SU-DHL-6 (cell line): Measurements from ENCODE around the gene ALKBH7.

ENCODE experiments used
- H2AFZ ChIP-seq: fragments of 200-600 bp; sonication (generic); 2 replicates; pipeline ENCODE4 v1.6.1; 2014; ENCODE audit warnings: low read depth, mild to moderate bottlenecking, moderate library complexity, mixed read lengths, antibody characterized with exemption, low read length; ENCODE audit not compliant: severe bottlenecking
- H3F3A ChIP-seq: fragments of 200-600 bp; shearing (Covaris generic); 2 replicates; pipeline ENCODE4 v1.6.0; 2016; ENCODE audit warnings: antibody characterized with exemption, mild to moderate bottlenecking; ENCODE audit not compliant: insufficient read depth
- H3K27ac ChIP-seq: fragments of 200-600 bp; sonication (generic); 2 replicates; pipeline ENCODE4 v1.5.1; 2016; ENCODE audit warnings: low read depth, mild to moderate bottlenecking, low read length, moderate library complexity, mixed read lengths
- H3K27me3 ChIP-seq: fragments of 200-600 bp; sonication (generic), shearing (Covaris generic); 2 replicates; pipeline ENCODE4 v1.6.0; 2014; ENCODE audit warnings: mild to moderate bottlenecking, low read length
- H3K36me3 ChIP-seq: fragments of 200-600 bp; sonication (generic); 2 replicates; pipeline ENCODE4 v1.6.1; 2014; ENCODE audit warnings: mild to moderate bottlenecking, low read length, mixed read lengths
- H3K4me2 ChIP-seq: fragments of 300-600, 200-600 bp; shearing (Covaris generic), sonication (generic); 2 replicates; pipeline ENCODE4 v1.6.0; 2014; ENCODE audit warnings: low read length, low read depth, mild to moderate bottlenecking; ENCODE audit not compliant: poor library complexity, severe bottlenecking
- H3K4me3 ChIP-seq: fragments of 200-600 bp; sonication (generic); 2 replicates; pipeline ENCODE4 v1.5.1; 2014; ENCODE audit warnings: antibody characterized with exemption, low read length, mild to moderate bottlenecking, mixed read lengths; ENCODE audit not compliant: insufficient read depth, poor library complexity, severe bottlenecking
- H3K79me2 ChIP-seq: fragments of 200-600 bp; sonication (generic); 2 replicates; pipeline ENCODE4 v1.6.1; 2014; ENCODE audit warnings: mild to moderate bottlenecking, low read length, moderate library complexity; ENCODE audit not compliant: insufficient read depth
- H3K9ac ChIP-seq: fragments of 200-600 bp; sonication (generic); 2 replicates; pipeline ENCODE4 v1.7.0; 2014; ENCODE audit warnings: mild to moderate bottlenecking, low read length
- H3K9me2 ChIP-seq: fragments of 200-600 bp; sonication (generic); replicated peaks from 2 replicates; pipeline ENCODE4 v1.6.1; 2014; ENCODE audit warnings: low read length; ENCODE audit not compliant: insufficient read depth
- H3K9me3 ChIP-seq: fragments of 200-600 bp; sonication (generic); 2 replicates; pipeline ENCODE4 v1.6.1; 2014; ENCODE audit warnings: low read length, mixed read lengths; ENCODE audit not compliant: insufficient read depth
- H4K20me1 ChIP-seq: fragments of 200-600 bp; sonication (generic); 2 replicates; pipeline ENCODE4 v1.6.1; 2014; ENCODE audit warnings: low read depth, mild to moderate bottlenecking, antibody characterized with exemption, low read length, moderate library complexity, mixed read lengths
- CTCF ChIP-seq: fragments of 200-600 bp; sonication (generic); IDR thresholded peaks from one replicate; pipeline ENCODE4 v1.5.1; 2017; ENCODE audit warnings: antibody characterized with exemption, mild to moderate bottlenecking, low read length, moderate library complexity; ENCODE audit not compliant: insufficient read depth, poor library complexity, severe bottlenecking
- EZH2phosphoT487 ChIP-seq: fragments of 200-600 bp; sonication (generic), shearing (Covaris generic); conservative IDR thresholded peaks from 2 replicates; pipeline ENCODE4 v1.6.1; 2018; ENCODE audit warnings: mild to moderate bottlenecking, antibody characterized with exemption, low read length, moderate library complexity, mixed read lengths

Gene ALKBH7

DNA sequence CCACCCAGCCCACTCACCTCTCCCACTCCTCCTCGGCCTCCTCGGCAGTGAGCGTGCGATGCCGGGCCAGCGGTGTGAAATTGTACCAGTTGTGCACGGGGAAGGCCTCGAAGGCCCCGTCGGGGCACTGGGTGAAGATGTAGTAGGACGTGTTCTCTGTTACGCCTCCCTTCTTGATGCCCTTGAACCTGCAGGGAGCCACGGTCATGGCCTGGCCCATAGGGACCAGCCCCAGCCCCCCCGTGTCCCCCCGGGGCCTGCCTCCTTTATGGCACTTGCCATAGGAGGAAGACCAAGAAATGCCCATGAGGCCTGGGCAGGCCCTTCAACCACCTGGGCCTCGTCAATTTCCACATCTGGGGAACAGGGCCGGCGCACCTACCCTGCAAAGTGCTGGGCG is 14.8 kb downstream of the ALKBH7 start:
- H2AFZ ChIP-seq, result no peak overlapping the region
- H3K79me2 ChIP-seq, result peaks cover 8% of the 10 kb centered on the region
- H3K9me3 ChIP-seq, result no peaks in the 10 kb centered on the region
- H3K4me2 ChIP-seq, result no peak overlapping the region
- TF ChIP-seq CTCF, result no peak
- TF ChIP-seq EZH2phosphoT487, result no peak
- no peaks in the 10 kb centered on the region for H3F3A ChIP-seq
- no peak overlapping the region for H3K27ac ChIP-seq
- no peaks in the 10 kb centered on the region for H3K9me2 ChIP-seq
- no peak overlapping the region for H3K4me3 ChIP-seq
- no peak overlapping the region for H3K9ac ChIP-seq
- no peaks in the 10 kb centered on the region for H4K20me1 ChIP-seq
- no peaks in the 10 kb centered on the region for H3K27me3 ChIP-seq
- no peaks in the 10 kb centered on the region for H3K36me3 ChIP-seq

- peak overlapping the region; percentile 74 for H3K4me3 ChIP-seq
- no peaks in the 10 kb centered on the region for H3K36me3 ChIP-seq
- H3K79me2 ChIP-seq, result peaks cover 14% of the 10 kb centered on the region
- peak overlapping the region; percentile 95 for H3K4me2 ChIP-seq
- H3K27me3 ChIP-seq, result no peaks in the 10 kb centered on the region
- no peaks in the 10 kb centered on the region for H3K9me3 ChIP-seq
- peak overlapping the region; percentile 79 for H3K9ac ChIP-seq
- H2AFZ ChIP-seq, result peak overlapping the region; percentile 98
- TF ChIP-seq CTCF, result no peak
- no peak for TF ChIP-seq EZH2phosphoT487
- H3K27ac ChIP-seq, result 0 out of 2 replicates have a peak overlapping the region, but pooled peaks have one; percentile 11
- no peaks in the 10 kb centered on the region for H3K9me2 ChIP-seq
- no peaks in the 10 kb centered on the region for H4K20me1 ChIP-seq
- peaks cover 4% of the 10 kb centered on the region; the same call in 1 of the 2 replicates for H3F3A ChIP-seq
Measured at GRCh38 chr19:6392221-6393073, 19.9 kb downstream of the ALKBH7 start.

- H3K79me2 ChIP-seq, result peaks cover 14% of the 10 kb centered on the region
- no peaks in the 10 kb centered on the region for H3K36me3 ChIP-seq
- peak within 1 kb of the TSS; percentile 11; the same call in 1 of the 2 replicates for H3K27ac ChIP-seq
- H3K27me3 ChIP-seq, result no peaks in the 10 kb centered on the region
- peak within 1 kb of the TSS; percentile 79 for H3K9ac ChIP-seq
- H3K4me2 ChIP-seq, result peak within 1 kb of the TSS; percentile 95
- no peaks in the 10 kb centered on the region for H4K20me1 ChIP-seq
- H3K9me3 ChIP-seq, result no peaks in the 10 kb centered on the region
- TF ChIP-seq EZH2phosphoT487 (no peak), CTCF (no peak)
- peaks cover 4% of the 10 kb centered on the region; the same call in 1 of the 2 replicates for H3F3A ChIP-seq
- peak within 1 kb of the TSS; percentile 98 for H2AFZ ChIP-seq
- no peaks in the 10 kb centered on the region for H3K9me2 ChIP-seq
- H3K4me3 ChIP-seq, result peak within 1 kb of the TSS; percentile 74
Measured at GRCh38 chr19:6393074-6393982, 20.7 kb downstream of the ALKBH7 start, which contains the start of gene GTF2F1. Gene GTF2F1, minus strand, starts transcription at chr19:6393164. Its CDS starts 169 bp downstream, at chr19:6392995.
